Keratinocyte (primary cell): ENCODE data around the gene VANGL2. TPM values are rescaled to one million over a fixed set of nuclear protein-coding genes. Genes with fewer than 3 reads are reported as not detected.

Source experiments
- DNase-seq: peaks from one replicate; pipeline ENCODE4 v3.0.0-alpha.2; 2011; ENCODE audit warnings: low read depth, missing footprints, low spot score
- FAIRE-seq: peaks from 2 replicates; lab custom pipeline; 2011; peaks lifted over from hg19 to GRCh38; lab: Jason Lieb, UNC
- H2AFZ ChIP-seq: 2 replicates; pipeline ENCODE4 v1.6.0; 2012; ENCODE audit warnings: low read length, control low read depth, inconsistent platforms; ENCODE audit not compliant: control insufficient read depth
- H3K27ac ChIP-seq: 2 replicates; pipeline ENCODE4 v1.5.1; 2011; ENCODE audit warnings: low read length; ENCODE audit not compliant: control insufficient read depth, insufficient read depth
- H3K27me3 ChIP-seq: 3 replicates; pipeline ENCODE4 v1.6.0; 2011; ENCODE audit warnings: low read length; ENCODE audit not compliant: control insufficient read depth, insufficient read depth; ENCODE audit errors: extremely low read depth
- H3K36me3 ChIP-seq, 2 experiments: 2 replicates in 1 of 2; 3 replicates in 1 of 2; pipeline ENCODE4 v1.5.1; 2011; ENCODE audit warnings: low read length in 2 of 2, mild to moderate bottlenecking in 1 of 2; ENCODE audit not compliant: control insufficient read depth in 2 of 2, insufficient read depth in 2 of 2; ENCODE audit errors: extremely low read depth in 1 of 2
- H3K4me1 ChIP-seq: 3 replicates; pipeline ENCODE4 v1.5.1; 2011; ENCODE audit warnings: low read length; ENCODE audit not compliant: control insufficient read depth, insufficient read depth; ENCODE audit errors: extremely low read depth
- H3K4me2 ChIP-seq: 3 replicates; pipeline ENCODE4 v1.6.0; 2011; ENCODE audit warnings: low read depth, low read length; ENCODE audit not compliant: control insufficient read depth, insufficient read depth; ENCODE audit errors: extremely low read depth
- H3K4me3 ChIP-seq, 3 experiments: fragments of 200-600 bp in 1 of 3; sonication (generic) in 1 of 3; 2 replicates in 2 of 3; 3 replicates in 1 of 3; pipeline ENCODE4 v1.5.1; 2011 to 2016; ENCODE audit warnings: low read length in 3 of 3, mild to moderate bottlenecking in 3 of 3, control low read depth in 2 of 3, inconsistent platforms in 1 of 3, low read depth in 1 of 3, mixed read lengths in 1 of 3, mixed run types in 1 of 3, moderate library complexity in 1 of 3; ENCODE audit not compliant: control insufficient read depth in 2 of 3, insufficient read depth in 2 of 3; ENCODE audit errors: extremely low read depth in 1 of 3
- H3K79me2 ChIP-seq: 2 replicates; pipeline ENCODE4 v1.6.0; 2012; ENCODE audit warnings: low read length; ENCODE audit not compliant: control insufficient read depth, insufficient read depth
- H3K9ac ChIP-seq: 3 replicates; pipeline ENCODE4 v1.6.0; 2011; ENCODE audit warnings: low read length; ENCODE audit not compliant: control insufficient read depth, insufficient read depth; ENCODE audit errors: extremely low read depth
- H3K9me1 ChIP-seq: 3 replicates; pipeline ENCODE4 v1.6.0; 2011; ENCODE audit warnings: low read length; ENCODE audit not compliant: control insufficient read depth, insufficient read depth; ENCODE audit errors: extremely low read depth
- H3K9me3 ChIP-seq: 2 replicates; pipeline ENCODE4 v1.5.1; 2012; ENCODE audit warnings: low read depth, low read length; ENCODE audit not compliant: control insufficient read depth
- H4K20me1 ChIP-seq: 3 replicates; pipeline ENCODE4 v1.6.0; 2011; ENCODE audit warnings: low read length; ENCODE audit not compliant: control insufficient read depth, insufficient read depth; ENCODE audit errors: extremely low read depth
- CTCF ChIP-seq, 3 experiments: IDR thresholded peaks in 1 of 3; conservative IDR thresholded peaks in 1 of 3; optimal IDR thresholded peaks in 1 of 3; 2 replicates in 2 of 3; 3 replicates in 1 of 3; pipeline versions ENCODE3 to v1.5.1; 2011; ENCODE audit warnings: low read length in 3 of 3, mild to moderate bottlenecking in 3 of 3, moderate library complexity in 2 of 3, control low read depth in 1 of 3, inconsistent platforms in 1 of 3; ENCODE audit not compliant: insufficient read depth in 2 of 3; ENCODE audit errors: extremely low read depth in 1 of 3
- EZH2 ChIP-seq: IDR thresholded peaks from one replicate; pipeline ENCODE4 v1.6.1; 2012; ENCODE audit warnings: inconsistent platforms, mild to moderate bottlenecking, low read length, moderate library complexity
- dilution Hi-C: fragments of 300-500 bp; cut with MboI; formaldehyde crosslinking; loops from one replicate; pipeline ENCODE4 v1.7.0; 2020; ENCODE audit warnings: low sequenced_read_pairs; ENCODE audit not compliant: extremely low pct_ligation_motif_present
- polyA plus RNA-seq, 5 experiments: library from polyadenylated mRNA; depleted of rRNA in 3 of 5; stranded (reverse) in 3 of 5; stranded (forward) in 1 of 5; unstranded in 1 of 5; fragments of >200 nt; gene quantifications; 1 replicate in 1 of 5; 2 replicates in 3 of 5; 3 replicates in 1 of 5; pipeline versions ENCODE4 v1.2.1 to v1.2.3, GENCODE V29; 2011 to 2012; ENCODE audit warnings: missing spikeins in 2 of 5, low read depth in 1 of 5, low replicate concordance in 1 of 5

The VANGL2 gene
- polyA plus RNA-seq, 1 donor (not counting 4 experiments of a cell fraction or from before 2014, with no cell fraction given), result 10.9 TPM

GRCh38 chr1:160459056-160459455, 58.7 kb downstream of the VANGL2 start:
- DNase-seq (no peak), FAIRE-seq (no peak)
- dilution Hi-C loops, result no loop called here

GRCh38 chr1:160459687-160460086, 59.3 kb downstream of the VANGL2 start:
- H3K4me1 ChIP-seq, result no peaks in the 10 kb centered on the region
- no peaks in the 10 kb centered on the region for H3K36me3 ChIP-seq
- H3K4me2 ChIP-seq, result no peak overlapping the region
- H3K9me1 ChIP-seq, result no peaks in the 10 kb centered on the region
- H3K79me2 ChIP-seq, result no peaks in the 10 kb centered on the region
- H3K9me3 ChIP-seq, result no peaks in the 10 kb centered on the region
- H3K9ac ChIP-seq, result no peak overlapping the region
- no peaks in the 10 kb centered on the region for H4K20me1 ChIP-seq
- FAIRE-seq (no peak), DNase-seq (no peak)
- no peak overlapping the region for H3K4me3 ChIP-seq
- no peak overlapping the region for H2AFZ ChIP-seq
- TF ChIP-seq CTCF (optimal IDR thresholded peaks at IDR 0.05 in 1 of 3, IDR thresholded peaks at IDR 0.05 in 1 of 3, conservative IDR thresholded peaks at IDR 0.05 in 1 of 3; ENCODE audit: extremely low read depth in 1 of 3, insufficient read depth in 2 of 3, low read length in 3 of 3) (no peak), EZH2 (no peak)
- no peaks in the 10 kb centered on the region for H3K27me3 ChIP-seq
- dilution Hi-C loops, result no loop called here
- no peak overlapping the region for H3K27ac ChIP-seq

More at GRCh38 chr1:160459056-160459455, 58.7 kb downstream of the VANGL2 start:
- no peaks in the 10 kb centered on the region for H3K27me3 ChIP-seq
- H3K4me2 ChIP-seq, result no peak overlapping the region
- H3K36me3 ChIP-seq, result no peaks in the 10 kb centered on the region
- H3K79me2 ChIP-seq, result no peaks in the 10 kb centered on the region
- H3K4me3 ChIP-seq, result no peak overlapping the region
- H3K27ac ChIP-seq, result no peak overlapping the region
- H3K4me1 ChIP-seq, result no peaks in the 10 kb centered on the region
- no peaks in the 10 kb centered on the region for H4K20me1 ChIP-seq
- TF ChIP-seq EZH2, result no peak
- H3K9me1 ChIP-seq, result no peaks in the 10 kb centered on the region
- no peak overlapping the region for H3K9ac ChIP-seq
- no peaks in the 10 kb centered on the region for H3K9me3 ChIP-seq
- no peak overlapping the region for H2AFZ ChIP-seq

- H3K27me3 ChIP-seq, result no peaks in the 10 kb centered on the region
- FAIRE-seq (no peak), DNase-seq (no peak)
- no peak overlapping the region for H3K27ac ChIP-seq
- H3K4me2 ChIP-seq, result no peak overlapping the region
- H4K20me1 ChIP-seq, result no peaks in the 10 kb centered on the region
- no peaks in the 10 kb centered on the region for H3K9me1 ChIP-seq
- no peak overlapping the region for H3K4me3 ChIP-seq
- H2AFZ ChIP-seq, result no peak overlapping the region
- no peaks in the 10 kb centered on the region for H3K4me1 ChIP-seq
- TF ChIP-seq EZH2 (no peak), CTCF (optimal IDR thresholded peaks at IDR 0.05 in 1 of 3, IDR thresholded peaks at IDR 0.05 in 1 of 3, conservative IDR thresholded peaks at IDR 0.05 in 1 of 3; ENCODE audit: extremely low read depth in 1 of 3, insufficient read depth in 2 of 3, low read length in 3 of 3) (no peak)
- H3K79me2 ChIP-seq, result no peaks in the 10 kb centered on the region
- H3K9me3 ChIP-seq, result no peaks in the 10 kb centered on the region
- dilution Hi-C loops, result no loop called here
- H3K9ac ChIP-seq, result no peak overlapping the region
- no peaks in the 10 kb centered on the region for H3K36me3 ChIP-seq
These were observed 59.9 kb downstream of the VANGL2 start for GRCh38 chr1:160460214-160460642.
